GM23338 (cell line): ENCODE results near the gene AADACL3. TPM values are rescaled to one million over a fixed set of nuclear protein-coding genes. Genes with fewer than 3 reads are reported as not detected.

Experiments
- ATAC-seq: fragments of 200-7000 bp; cut with Tn5 transposase; 3 replicates; pipeline ENCODE4 v1.9.1; 2020
- DNase-seq: peaks from one replicate; pipeline ENCODE4 v3.0.0-alpha.2; 2015; ENCODE audit warnings: low spot score
- H2AFZ ChIP-seq: fragments of 200-600 bp; sonication (generic); 2 replicates; pipeline ENCODE4 v1.8.0; 2016; ENCODE audit warnings: antibody characterized with exemption, mild to moderate bottlenecking, moderate library complexity
- H3F3A ChIP-seq: fragments of 200-600 bp; sonication (generic); replicated peaks from 2 replicates; pipeline ENCODE4 v1.8.0; 2017; ENCODE audit warnings: antibody characterized with exemption, mixed run types, low read depth
- H3K27ac ChIP-seq: fragments of 200-600 bp; sonication (generic); 2 replicates; pipeline ENCODE4 v1.6.1; 2016; ENCODE audit warnings: low read depth
- H3K27me3 ChIP-seq: fragments of 200-600 bp; sonication (generic); 2 replicates; pipeline ENCODE4 v1.8.0; 2016; ENCODE audit warnings: mild to moderate bottlenecking, mixed run types, moderate library complexity; ENCODE audit not compliant: insufficient read depth
- H3K36me3 ChIP-seq: fragments of 200-600 bp; sonication (generic); 2 replicates; pipeline ENCODE4 v1.8.0; 2016; ENCODE audit warnings: mild to moderate bottlenecking; ENCODE audit not compliant: insufficient read depth
- H3K4me1 ChIP-seq: fragments of 200-600 bp; sonication (generic); 2 replicates; pipeline ENCODE4 v1.8.0; 2016; ENCODE audit warnings: mild to moderate bottlenecking, moderate library complexity; ENCODE audit not compliant: insufficient read depth
- H3K4me2 ChIP-seq: fragments of 200-600 bp; sonication (generic); 2 replicates; pipeline ENCODE4 v1.7.1; 2017; ENCODE audit warnings: mixed run types
- H3K4me3 ChIP-seq: fragments of 200-600 bp; sonication (generic); 2 replicates; pipeline ENCODE4 v1.6.1; 2016; ENCODE audit warnings: mixed run types
- H3K79me2 ChIP-seq: fragments of 200-600 bp; sonication (generic); replicated peaks from 2 replicates; pipeline ENCODE4 v1.8.0; 2017; ENCODE audit warnings: mild to moderate bottlenecking; ENCODE audit not compliant: insufficient read depth
- H3K9me2 ChIP-seq: fragments of 200-600 bp; sonication (generic); 2 replicates; pipeline ENCODE4 v1.8.0; 2017; ENCODE audit not compliant: insufficient read depth
- H4K20me1 ChIP-seq: fragments of 200-600 bp; sonication (generic); replicated peaks from 2 replicates; pipeline ENCODE4 v1.8.0; 2017; ENCODE audit warnings: mild to moderate bottlenecking; ENCODE audit not compliant: insufficient read depth
- H3K27ac Mint-ChIP-seq: 2 replicates; pipeline ENCODE4 v1.8.0; 2020; ENCODE audit warnings: inconsistent platforms, mild to moderate bottlenecking, moderate library complexity, mixed read lengths
- H3K27me3 Mint-ChIP-seq: 3 replicates; pipeline ENCODE4 v1.8.0; 2022; ENCODE audit warnings: low read depth, mild to moderate bottlenecking, moderate library complexity, mixed read lengths, inconsistent platforms; ENCODE audit not compliant: insufficient read depth, poor library complexity
- H3K36me3 Mint-ChIP-seq: 3 replicates; pipeline ENCODE4 v1.8.0; 2021; ENCODE audit warnings: low read depth, mild to moderate bottlenecking, inconsistent platforms, moderate library complexity, mixed read lengths
- H3K4me1 Mint-ChIP-seq: 3 replicates; pipeline ENCODE4 v1.8.0; 2020; ENCODE audit warnings: mild to moderate bottlenecking, inconsistent platforms, mixed read lengths
- H3K4me3 Mint-ChIP-seq: 3 replicates; pipeline ENCODE4 v1.8.0; 2021; ENCODE audit warnings: moderate library complexity, mild to moderate bottlenecking, inconsistent platforms, mixed read lengths
- H3K9me3 Mint-ChIP-seq: 3 replicates; pipeline ENCODE4 v1.8.0; 2020; ENCODE audit warnings: moderate library complexity, mild to moderate bottlenecking, inconsistent platforms, mixed read lengths
- ETS1 ChIP-seq: IDR thresholded peaks from 2 replicates; pipeline ENCODE4 v1.6.1; 2016; ENCODE audit warnings: antibody characterized with exemption
- NANOG ChIP-seq: IDR thresholded peaks from 2 replicates; pipeline ENCODE4 v1.6.1; 2016; ENCODE audit warnings: antibody characterized with exemption, borderline replicate concordance
- STAT1 ChIP-seq: IDR thresholded peaks from one replicate; pipeline ENCODE4 v1.6.1; 2016; ENCODE audit warnings: antibody characterized with exemption; ENCODE audit not compliant: unreplicated experiment
- ZNF331 ChIP-seq: fragments of 250-450 bp; sonication (Bioruptor Pico); IDR thresholded peaks from 2 replicates; pipeline ENCODE4 v1.5.0; 2020; ENCODE audit warnings: low read depth, mild to moderate bottlenecking, moderate library complexity
- polyA plus RNA-seq: library from polyadenylated mRNA; unstranded; fragments of >200 nt; fragmentation: Nextera tagmentation; extraction: Ambion mirVana; gene quantifications from 2 replicates; pipeline ENCODE4 v1.2.1, GENCODE V29; 2016
- total RNA-seq: library from RNA; depleted of rRNA; stranded (reverse); fragments of >200 nt; shearing (Covaris generic); gene quantifications from 2 replicates; pipeline ENCODE4 v1.2.3, GENCODE V29; 2014
- TF ChIP-seq, protein P1 (sequence below): fragments of 250-450 bp; sonication (Bioruptor Pico); IDR thresholded peaks from 2 replicates; pipeline ENCODE4 v1.5.0; 2020; ENCODE audit warnings: mild to moderate bottlenecking, moderate library complexity

The AADACL3 gene
- total and polyA plus RNA-seq, 2 experiments from 2014 or later: 0.47 to 1.5 TPM

DNA sequence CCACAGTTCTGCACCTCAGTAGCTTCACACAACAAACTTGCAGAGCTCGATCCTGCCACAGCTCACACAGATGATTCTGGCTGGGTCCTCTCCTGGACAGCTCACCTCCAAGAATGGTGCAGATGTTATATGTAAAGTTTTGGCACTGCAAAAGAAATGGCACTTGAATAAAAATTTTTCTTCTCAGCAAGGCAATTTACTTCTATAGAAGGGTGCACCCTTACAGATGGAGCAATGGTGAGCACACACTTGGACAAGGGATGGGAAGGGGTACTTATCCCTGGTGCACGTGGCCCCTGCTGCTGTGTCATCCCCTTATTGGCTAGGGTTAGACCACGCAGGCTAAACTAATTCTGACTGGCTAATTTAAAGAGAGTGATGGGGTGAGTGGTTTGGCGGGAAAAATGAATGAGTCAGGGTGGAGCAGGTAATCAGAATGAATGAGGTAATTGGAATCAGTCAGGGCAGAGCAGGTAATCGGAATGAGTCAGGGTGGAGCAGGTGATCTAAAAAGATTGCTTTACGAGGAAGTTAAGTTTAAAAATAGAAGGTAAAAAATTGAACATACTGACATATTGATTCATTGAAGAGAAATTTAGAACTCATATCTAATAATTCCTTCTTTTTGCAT, 12.0 kb upstream of the AADACL3 start (continued):
- no peak for TF ChIP-seq ZNF331
- TF ChIP-seq, protein P1, sequence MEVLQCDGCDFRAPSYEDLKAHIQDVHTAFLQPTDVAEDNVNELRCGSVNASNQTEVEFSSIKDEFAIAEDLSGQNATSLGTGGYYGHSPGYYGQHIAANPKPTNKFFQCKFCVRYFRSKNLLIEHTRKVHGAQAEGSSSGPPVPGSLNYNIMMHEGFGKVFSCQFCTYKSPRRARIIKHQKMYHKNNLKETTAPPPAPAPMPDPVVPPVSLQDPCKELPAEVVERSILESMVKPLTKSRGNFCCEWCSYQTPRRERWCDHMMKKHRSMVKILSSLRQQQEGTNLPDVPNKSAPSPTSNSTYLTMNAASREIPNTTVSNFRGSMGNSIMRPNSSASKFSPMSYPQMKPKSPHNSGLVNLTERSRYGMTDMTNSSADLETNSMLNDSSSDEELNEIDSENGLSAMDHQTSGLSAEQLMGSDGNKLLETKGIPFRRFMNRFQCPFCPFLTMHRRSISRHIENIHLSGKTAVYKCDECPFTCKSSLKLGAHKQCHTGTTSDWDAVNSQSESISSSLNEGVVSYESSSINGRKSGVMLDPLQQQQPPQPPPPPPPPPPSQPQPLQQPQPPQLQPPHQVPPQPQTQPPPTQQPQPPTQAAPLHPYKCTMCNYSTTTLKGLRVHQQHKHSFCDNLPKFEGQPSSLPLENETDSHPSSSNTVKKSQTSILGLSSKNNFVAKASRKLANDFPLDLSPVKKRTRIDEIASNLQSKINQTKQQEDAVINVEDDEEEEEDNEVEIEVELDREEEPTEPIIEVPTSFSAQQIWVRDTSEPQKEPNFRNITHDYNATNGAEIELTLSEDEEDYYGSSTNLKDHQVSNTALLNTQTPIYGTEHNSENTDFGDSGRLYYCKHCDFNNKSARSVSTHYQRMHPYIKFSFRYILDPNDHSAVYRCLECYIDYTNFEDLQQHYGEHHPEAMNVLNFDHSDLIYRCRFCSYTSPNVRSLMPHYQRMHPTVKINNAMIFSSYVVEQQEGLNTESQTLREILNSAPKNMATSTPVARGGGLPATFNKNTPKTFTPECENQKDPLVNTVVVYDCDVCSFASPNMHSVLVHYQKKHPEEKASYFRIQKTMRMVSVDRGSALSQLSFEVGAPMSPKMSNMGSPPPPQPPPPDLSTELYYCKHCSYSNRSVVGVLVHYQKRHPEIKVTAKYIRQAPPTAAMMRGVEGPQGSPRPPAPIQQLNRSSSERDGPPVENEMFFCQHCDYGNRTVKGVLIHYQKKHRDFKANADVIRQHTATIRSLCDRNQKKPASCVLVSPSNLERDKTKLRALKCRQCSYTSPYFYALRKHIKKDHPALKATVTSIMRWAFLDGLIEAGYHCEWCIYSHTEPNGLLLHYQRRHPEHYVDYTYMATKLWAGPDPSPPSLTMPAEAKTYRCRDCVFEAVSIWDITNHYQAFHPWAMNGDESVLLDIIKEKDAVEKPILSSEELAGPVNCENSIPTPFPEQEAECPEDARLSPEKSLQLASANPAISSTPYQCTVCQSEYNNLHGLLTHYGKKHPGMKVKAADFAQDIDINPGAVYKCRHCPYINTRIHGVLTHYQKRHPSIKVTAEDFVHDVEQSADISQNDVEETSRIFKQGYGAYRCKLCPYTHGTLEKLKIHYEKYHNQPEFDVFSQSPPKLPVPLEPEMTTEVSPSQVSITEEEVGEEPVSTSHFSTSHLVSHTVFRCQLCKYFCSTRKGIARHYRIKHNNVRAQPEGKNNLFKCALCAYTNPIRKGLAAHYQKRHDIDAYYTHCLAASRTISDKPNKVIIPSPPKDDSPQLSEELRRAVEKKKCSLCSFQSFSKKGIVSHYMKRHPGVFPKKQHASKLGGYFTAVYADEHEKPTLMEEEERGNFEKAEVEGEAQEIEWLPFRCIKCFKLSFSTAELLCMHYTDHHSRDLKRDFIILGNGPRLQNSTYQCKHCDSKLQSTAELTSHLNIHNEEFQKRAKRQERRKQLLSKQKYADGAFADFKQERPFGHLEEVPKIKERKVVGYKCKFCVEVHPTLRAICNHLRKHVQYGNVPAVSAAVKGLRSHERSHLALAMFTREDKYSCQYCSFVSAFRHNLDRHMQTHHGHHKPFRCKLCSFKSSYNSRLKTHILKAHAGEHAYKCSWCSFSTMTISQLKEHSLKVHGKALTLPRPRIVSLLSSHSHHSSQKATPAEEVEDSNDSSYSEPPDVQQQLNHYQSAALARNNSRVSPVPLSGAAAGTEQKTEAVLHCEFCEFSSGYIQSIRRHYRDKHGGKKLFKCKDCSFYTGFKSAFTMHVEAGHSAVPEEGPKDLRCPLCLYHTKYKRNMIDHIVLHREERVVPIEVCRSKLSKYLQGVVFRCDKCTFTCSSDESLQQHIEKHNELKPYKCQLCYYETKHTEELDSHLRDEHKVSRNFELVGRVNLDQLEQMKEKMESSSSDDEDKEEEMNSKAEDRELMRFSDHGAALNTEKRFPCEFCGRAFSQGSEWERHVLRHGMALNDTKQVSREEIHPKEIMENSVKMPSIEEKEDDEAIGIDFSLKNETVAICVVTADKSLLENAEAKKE (CRISPR knock-in tag): no peak

- H3K79me2 ChIP-seq: no peaks in the 10 kb centered on the region
- H4K20me1 ChIP-seq: no peaks in the 10 kb centered on the region
- peaks cover 15% of the 10 kb centered on the region for H3K9me2 ChIP-seq
- H3K4me1 Mint-ChIP-seq: no peaks in the 10 kb centered on the region
- no peak overlapping the region for H3K4me2 ChIP-seq
- DNase-seq: no peak
- H3K27me3 ChIP-seq: no peaks in the 10 kb centered on the region
- no peaks in the 10 kb centered on the region for H3F3A ChIP-seq
- no peaks in the 10 kb centered on the region; the same call in 1 of the 2 replicates for H3K36me3 ChIP-seq
- no peak overlapping the region for H3K27ac Mint-ChIP-seq
- peaks cover 2% of the 10 kb centered on the region for H3K27me3 Mint-ChIP-seq
- ATAC-seq: no peak
- H3K4me3 Mint-ChIP-seq: no peak overlapping the region
- H3K4me1 ChIP-seq: 0 out of 2 replicates have a peak, but pooled peaks cover 2% of the 10 kb centered on the region
- H3K36me3 Mint-ChIP-seq: peaks cover 18% of the 10 kb centered on the region; the same call in 2 of the 3 replicates
- H3K27ac ChIP-seq: no peak overlapping the region
- no peak overlapping the region for H2AFZ ChIP-seq
- no peak for TF ChIP-seq ETS1
- no peak for TF ChIP-seq STAT1
- TF ChIP-seq NANOG: no peak
- TF ChIP-seq ZNF331: no peak
- no peak overlapping the region for H3K4me3 ChIP-seq
- H3K9me3 Mint-ChIP-seq: peaks cover 23% of the 10 kb centered on the region
Measured at GRCh38 chr1:12706061-12706460, 9.8 kb upstream of the AADACL3 start.
